Measurements from ENCODE around the gene MACROD1.

The MACROD1 gene

GRCh38 chr11:64112771-64113461, 53.0 kb downstream of the MACROD1 start:
- no peak for DNase-seq (ENCODE audit: low read depth)

- DNase-seq (ENCODE audit: low read depth): no peak
Measured at GRCh38 chr11:64110465-64111375, 55.2 kb downstream of the MACROD1 start.

GRCh38 chr11:64109332-64109731, 56.6 kb downstream of the MACROD1 start:
- no peak for DNase-seq (ENCODE audit: low read depth)

GRCh38 chr11:64107303-64107702, 58.6 kb downstream of the MACROD1 start:
- DNase-seq (ENCODE audit: low read depth): no peak

GRCh38 chr11:64104632-64105031, 61.3 kb downstream of the MACROD1 start:
- no peak for DNase-seq (ENCODE audit: low read depth)

GRCh38 chr11:64103277-64103985, 62.5 kb downstream of the MACROD1 start:
- no peak for DNase-seq (ENCODE audit: low read depth)

GRCh38 chr11:64102005-64102738, 63.7 kb downstream of the MACROD1 start:
- DNase-seq (ENCODE audit: low read depth): no peak

- no peak for DNase-seq (ENCODE audit: low read depth)
Measured at GRCh38 chr11:64101461-64101860, 64.5 kb downstream of the MACROD1 start.

- DNase-seq (ENCODE audit: low read depth): no peak
Measured at GRCh38 chr11:64100782-64101353, 65.0 kb downstream of the MACROD1 start.

- no peak for DNase-seq (ENCODE audit: low read depth)
Measured at GRCh38 chr11:64100360-64100759, 65.6 kb downstream of the MACROD1 start.

- no peak for DNase-seq (ENCODE audit: low read depth)
Measured at GRCh38 chr11:64099436-64099835, 66.5 kb downstream of the MACROD1 start.

GRCh38 chr11:64098318-64098831, 67.5 kb downstream of the MACROD1 start:
- no peak for DNase-seq (ENCODE audit: low read depth)

- no peak for DNase-seq (ENCODE audit: low read depth)
Measured at GRCh38 chr11:64097468-64098317, 68.2 kb downstream of the MACROD1 start.

- no peak for DNase-seq (ENCODE audit: low read depth)
Measured at GRCh38 chr11:64096835-64097234, 69.1 kb downstream of the MACROD1 start.

GRCh38 chr11:64095949-64096348, 70.0 kb downstream of the MACROD1 start:
- DNase-seq (ENCODE audit: low read depth): no peak

GRCh38 chr11:64095273-64095817, 70.6 kb downstream of the MACROD1 start:
- DNase-seq (ENCODE audit: low read depth): no peak

- DNase-seq (ENCODE audit: low read depth): no peak
Measured at GRCh38 chr11:64094463-64095260, 71.3 kb downstream of the MACROD1 start.

- no peak for DNase-seq (ENCODE audit: low read depth)
Measured at GRCh38 chr11:64093233-64094039, 72.5 kb downstream of the MACROD1 start.
